ENCODE results near the gene PDF.
"Not testable (repeated sequence)": the region's sequence is repeated elsewhere in the genome, so short reads cannot be mapped to it uniquely, and the experiment has no call there.

The PDF gene

GRCh38 chr16:69316595-69317034, 13.8 kb downstream of the PDF start:
- DNase-seq (ENCODE audit: low spot score) = no peak

GRCh38 chr16:69315486-69316311, 14.7 kb downstream of the PDF start:
- no peak for DNase-seq (ENCODE audit: low spot score)

DNA sequence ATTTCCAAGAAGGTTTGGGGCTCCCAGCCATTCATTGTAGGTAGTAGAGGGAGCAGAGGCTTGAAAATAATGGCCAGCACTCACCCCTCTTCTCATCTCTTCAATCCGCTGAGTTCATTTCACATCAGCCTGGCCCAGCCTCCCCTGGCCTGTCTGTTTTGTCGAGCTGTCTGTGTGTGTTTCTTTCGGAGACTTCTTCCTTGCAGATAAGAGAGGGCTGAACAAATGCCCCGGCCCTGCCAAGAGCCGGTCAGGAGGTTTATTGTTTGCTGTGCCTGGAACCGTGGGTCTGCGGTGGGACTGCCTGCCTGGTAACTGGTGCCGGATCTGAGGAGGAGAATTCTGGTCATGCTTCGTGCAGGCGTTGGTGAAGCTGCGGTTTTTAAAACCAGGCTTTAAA, 15.9 kb downstream of the PDF start:
- DNase-seq (ENCODE audit: low spot score) = no peak

DNA sequence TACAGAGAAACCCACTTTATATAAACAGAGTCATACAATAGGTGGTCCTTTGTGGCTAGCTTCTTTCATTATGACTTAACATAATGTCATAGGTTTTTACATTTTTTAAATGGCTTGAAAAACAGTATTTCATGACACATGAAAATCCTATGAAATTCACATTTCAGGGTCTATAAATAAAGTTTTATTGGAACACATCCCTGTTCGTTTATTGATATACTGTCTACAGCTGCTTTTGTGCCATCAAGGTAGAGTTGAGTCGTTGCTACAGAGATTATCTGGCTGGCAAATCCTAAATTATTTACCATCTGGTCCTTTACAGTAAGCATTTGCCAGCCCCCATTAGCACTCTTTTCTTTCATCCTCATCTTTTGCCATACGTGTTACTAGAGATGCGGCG, 16.9 kb downstream of the PDF start:
- no peak for DNase-seq (ENCODE audit: low spot score)

GRCh38 chr16:69311533-69312387, 18.6 kb downstream of the PDF start:
- no peak for DNase-seq (ENCODE audit: low spot score)

DNA sequence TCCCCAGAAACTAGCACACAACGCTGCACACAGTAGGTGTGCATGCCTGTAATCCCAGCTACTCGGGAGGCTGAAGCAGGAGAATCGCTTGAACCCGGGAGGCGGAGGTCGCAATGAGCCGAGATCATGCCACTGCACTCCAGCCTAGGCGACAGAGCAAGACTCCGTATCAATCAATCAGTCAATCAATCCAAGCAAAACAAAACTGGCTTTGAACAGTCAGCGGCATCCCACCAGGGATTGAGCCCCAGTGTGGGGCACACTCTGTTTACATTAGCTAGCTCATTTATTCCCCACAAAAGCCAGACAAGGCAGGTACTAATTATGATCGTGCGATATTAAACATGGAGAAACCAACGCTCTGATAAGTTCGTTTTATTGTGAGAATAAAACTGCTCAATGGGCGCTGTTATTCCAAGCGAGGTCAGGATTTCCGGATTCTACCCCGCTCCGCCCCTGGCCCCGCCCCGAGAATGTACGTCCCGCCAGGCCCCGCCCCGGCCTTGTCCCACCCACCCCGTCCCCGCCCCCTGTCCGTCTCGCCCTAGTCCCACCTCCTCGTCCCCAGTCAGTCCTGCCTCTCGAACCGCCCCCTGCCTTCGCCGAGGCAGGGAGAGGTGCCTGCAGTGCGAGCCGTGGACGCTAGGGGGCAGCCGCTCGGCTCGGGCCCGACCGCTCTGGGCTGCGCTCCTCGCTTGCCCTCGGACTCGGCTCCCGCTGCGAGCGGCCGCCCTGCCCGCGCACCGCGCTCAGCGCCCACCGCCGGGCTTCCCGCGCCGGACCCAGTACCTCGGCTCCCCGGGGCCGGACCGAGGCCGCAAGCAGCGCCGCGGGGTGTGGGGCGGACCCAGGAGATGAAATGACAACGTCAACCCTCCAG, 19.5 kb downstream of the PDF start, which contains the start of gene VPS4A:
VPS4A (plus strand) TSS at position 698 of the 880 bp plus-strand sequence; CDS start at position 860, 162 bp downstream.
- peak; percentile 98 for DNase-seq (ENCODE audit: low spot score)

- peak; percentile 58 for DNase-seq (ENCODE audit: low spot score)
These were observed 21.1 kb downstream of the PDF start for GRCh38 chr16:69309316-69309715.

GRCh38 chr16:69307856-69308255, 22.5 kb downstream of the PDF start:
- DNase-seq (ENCODE audit: low spot score) = no peak

GRCh38 chr16:69307091-69307490, 23.3 kb downstream of the PDF start:
- no peak for DNase-seq (ENCODE audit: low spot score)

GRCh38 chr16:69306031-69306430, 24.4 kb downstream of the PDF start:
- no peak for DNase-seq (ENCODE audit: low spot score)

DNA sequence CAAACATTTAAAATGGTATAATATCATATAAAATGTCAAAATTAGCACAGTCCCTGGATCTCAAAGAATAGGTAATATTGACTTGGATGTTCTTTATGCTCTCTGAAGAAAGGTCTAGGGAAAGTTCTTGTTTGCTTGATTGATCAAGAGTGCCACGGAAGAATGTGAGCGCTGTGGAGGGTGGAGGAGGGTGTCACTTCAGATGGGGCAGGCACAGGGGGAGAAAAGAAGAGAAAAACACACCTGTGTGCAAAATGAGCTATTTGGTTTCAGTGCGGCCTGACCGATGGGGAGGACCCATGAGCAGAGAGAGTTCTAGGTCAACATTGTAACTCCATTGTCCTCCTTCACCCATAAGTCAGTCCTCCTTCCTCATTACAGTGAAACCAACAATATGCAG, 28.1 kb downstream of the PDF start:
- no peak for DNase-seq (ENCODE audit: low spot score)

- DNase-seq (ENCODE audit: low spot score) = no peak
These were observed 28.5 kb downstream of the PDF start for GRCh38 chr16:69301861-69302260.

- DNase-seq (ENCODE audit: low spot score) = no peak
These were observed 29.2 kb downstream of the PDF start for GRCh38 chr16:69301187-69301586.

DNA sequence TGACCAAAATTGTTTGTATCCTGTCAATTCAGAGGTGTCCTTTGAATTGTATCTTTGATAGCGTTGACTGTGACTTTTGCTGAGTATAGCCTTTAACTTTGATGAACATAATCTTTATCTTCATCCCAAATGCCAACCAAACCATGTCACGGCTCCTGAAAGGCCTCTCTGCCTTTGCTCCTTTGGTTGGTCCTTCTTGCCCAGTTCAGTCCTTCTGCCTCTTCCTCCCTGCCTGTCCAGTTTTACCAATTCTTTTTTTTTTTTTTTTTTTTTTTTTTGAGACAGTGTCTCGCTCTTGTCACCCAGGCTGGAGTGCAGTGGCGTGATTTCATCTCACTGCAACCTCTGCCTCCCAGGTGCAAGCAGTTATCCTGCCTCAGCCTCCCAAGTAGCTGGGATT, 32.1 kb downstream of the PDF start:
- DNase-seq (ENCODE audit: low spot score) = no peak

- DNase-seq (ENCODE audit: low spot score) = not testable (repeated sequence)
These were observed 33.6 kb downstream of the PDF start for GRCh38 chr16:69296771-69297170.

- DNase-seq (ENCODE audit: low spot score) = no peak
These were observed 36.3 kb downstream of the PDF start for GRCh38 chr16:69294051-69294450.

DNA sequence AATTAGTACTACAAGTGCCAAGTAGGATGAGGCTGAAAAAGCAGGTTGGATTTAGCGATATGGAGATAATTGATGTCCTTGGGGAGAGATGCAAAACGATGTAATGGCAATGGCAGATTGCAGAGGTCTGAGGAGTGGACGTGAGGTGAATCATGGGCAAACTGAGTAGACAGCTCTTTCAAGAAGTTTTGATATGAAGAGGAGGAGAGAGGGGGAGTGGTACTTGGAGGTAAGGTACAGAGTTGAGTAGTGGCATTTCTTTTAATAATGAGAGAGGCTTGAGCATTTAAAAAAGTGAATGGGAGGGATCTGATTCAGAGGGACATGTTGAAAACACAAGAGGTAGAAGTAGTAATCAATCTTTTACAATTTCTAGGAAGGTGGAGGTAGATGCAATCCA, 37.0 kb downstream of the PDF start:
- no peak for DNase-seq (ENCODE audit: low spot score)

DNA sequence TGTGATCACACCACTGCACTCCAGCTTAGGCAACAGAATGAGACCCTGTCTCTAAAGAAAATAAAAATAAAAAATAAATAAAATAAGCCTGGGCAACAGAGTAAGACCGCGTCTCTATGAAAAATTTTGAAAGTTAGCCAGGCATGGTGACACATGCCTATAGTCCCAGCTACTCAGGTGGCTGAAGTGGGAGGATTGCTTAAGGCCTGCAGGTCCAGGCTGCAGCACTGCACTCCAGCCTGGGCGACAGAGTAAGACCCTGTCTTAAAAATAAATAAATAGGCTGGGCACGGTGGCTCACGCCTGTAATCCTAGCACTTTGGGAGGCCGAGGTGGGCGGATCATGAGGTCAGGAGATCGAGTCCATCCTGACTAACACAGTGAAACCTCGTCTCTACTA, 38.7 kb downstream of the PDF start:
- DNase-seq (ENCODE audit: low spot score) = not testable (repeated sequence)

GRCh38 chr16:69286941-69287713, 43.3 kb downstream of the PDF start:
- peak; percentile 47 for DNase-seq (ENCODE audit: low spot score)

- no peak for DNase-seq (ENCODE audit: low spot score)
These were observed 45.1 kb downstream of the PDF start for GRCh38 chr16:69285240-69285639.

DNA sequence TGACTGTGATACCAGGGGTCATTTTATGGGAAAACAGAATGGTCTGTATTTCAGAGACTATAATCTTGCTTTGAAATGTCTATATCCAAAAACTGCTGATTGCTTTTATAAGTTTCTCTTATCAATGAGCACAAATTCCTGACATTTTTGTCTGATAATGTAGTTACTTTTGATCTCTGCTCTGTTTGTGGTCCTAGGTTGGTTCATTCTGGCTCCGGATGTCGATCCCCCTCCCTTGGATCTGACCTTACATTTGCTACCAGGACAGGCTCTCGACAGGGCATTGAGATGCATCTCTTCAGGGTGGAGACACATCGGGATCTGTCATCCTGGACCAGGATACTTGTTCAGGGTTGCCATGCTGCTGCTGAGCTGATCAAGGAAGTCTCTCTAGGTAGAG, 46.5 kb downstream of the PDF start:
- no peak for DNase-seq (ENCODE audit: low spot score)
